ENCODE data around the gene CBX8.

Gene CBX8

GRCh38 chr17:79771276-79771675, 25.6 kb downstream of the CBX8 start:
- no peak overlapping the region for H3K4me3 ChIP-seq (ENCODE audit: low read depth, low read length)
- TF ChIP-seq CTCF (IDR thresholded peaks at IDR 0.05; ENCODE audit: low read depth, low read length): no peak
- H3K27me3 ChIP-seq: no peaks in the 10 kb centered on the region
- H3K4me1 ChIP-seq: no peaks in the 10 kb centered on the region
- H3K9me3 ChIP-seq: 0 out of 2 replicates have a peak, but pooled peaks cover 2% of the 10 kb centered on the region
- H3K36me3 ChIP-seq: no peaks in the 10 kb centered on the region
- DNase-seq: no peak

GRCh38 chr17:79769570-79770506, 27.0 kb downstream of the CBX8 start:
- no peak for DNase-seq

GRCh38 chr17:79765708-79766107, 31.2 kb downstream of the CBX8 start:
- no peak for DNase-seq
- Histone ChIP-seq H3K4me1 (no peaks in the 10 kb centered on the region), H3K36me3 (no peaks in the 10 kb centered on the region), H3K27me3 (no peaks in the 10 kb centered on the region), H3K9me3 (0 out of 2 replicates have a peak, but pooled peaks cover 2% of the 10 kb centered on the region), H3K4me3 (ENCODE audit: low read depth, low read length) (no peak overlapping the region)
- TF ChIP-seq CTCF (IDR thresholded peaks at IDR 0.05; ENCODE audit: low read depth, low read length): no peak

More at GRCh38 chr17:79769570-79770506, 27.0 kb downstream of the CBX8 start:
- H3K27me3 ChIP-seq: no peaks in the 10 kb centered on the region
- no peak for TF ChIP-seq CTCF (IDR thresholded peaks at IDR 0.05; ENCODE audit: low read depth, low read length)
- no peaks in the 10 kb centered on the region for H3K36me3 ChIP-seq
- no peaks in the 10 kb centered on the region for H3K4me1 ChIP-seq
- 0 out of 2 replicates have a peak, but pooled peaks cover 2% of the 10 kb centered on the region for H3K9me3 ChIP-seq
- H3K4me3 ChIP-seq (ENCODE audit: low read depth, low read length): no peak overlapping the region

- no peak overlapping the region for H3K4me3 ChIP-seq (ENCODE audit: low read depth, low read length)
- H3K9me3 ChIP-seq: no peaks in the 10 kb centered on the region
- DNase-seq: no peak
- H3K27me3 ChIP-seq: no peaks in the 10 kb centered on the region
- no peaks in the 10 kb centered on the region for H3K36me3 ChIP-seq
- H3K4me1 ChIP-seq: no peaks in the 10 kb centered on the region
- TF ChIP-seq CTCF (IDR thresholded peaks at IDR 0.05; ENCODE audit: low read depth, low read length): no peak
Measured at GRCh38 chr17:79761894-79762589, 34.8 kb downstream of the CBX8 start.

- no peak overlapping the region for H3K4me3 ChIP-seq (ENCODE audit: low read depth, low read length)
- TF ChIP-seq CTCF (IDR thresholded peaks at IDR 0.05; ENCODE audit: low read depth, low read length): no peak
- DNase-seq: no peak
- no peaks in the 10 kb centered on the region for H3K27me3 ChIP-seq
- H3K9me3 ChIP-seq: no peaks in the 10 kb centered on the region
- no peaks in the 10 kb centered on the region for H3K4me1 ChIP-seq
- no peaks in the 10 kb centered on the region for H3K36me3 ChIP-seq
Measured at GRCh38 chr17:79760197-79760906, 36.5 kb downstream of the CBX8 start.

All from BE2C (cell line).